K562 (cell line): ENCODE measurements around the gene HPD. TPM values are rescaled to one million over a fixed set of nuclear protein-coding genes. Genes with fewer than 3 reads are reported as not detected.
A peak's percentile ranks its signal among the peaks of the same experiment; 100 is the strongest.

Experiments
- ASH1L ChIP-seq: fragments of 450-650 bp; IDR thresholded peaks from 2 replicates; pipeline ENCODE4 v1.6.1; 2018; ENCODE audit warnings: borderline replicate concordance, mild to moderate bottlenecking, low read depth; ENCODE audit not compliant: partially characterized antibody
- BRCA1 ChIP-seq, 2 experiments: fragments of 450-650 bp in 1 of 2; sonication (generic) in 1 of 2; formaldehyde crosslinking in 1 of 2; IDR thresholded peaks; 2 replicates each; pipeline versions ENCODE4 v1.5.0 to v1.6.1; 2017 to 2020; ENCODE audit warnings: mild to moderate bottlenecking in 1 of 2, missing genetic modification reagents in 1 of 2
- C11orf30 ChIP-seq: fragments of 450-650 bp; IDR thresholded peaks from 2 replicates; pipeline ENCODE4 v1.6.1; 2016; ENCODE audit warnings: low read depth, mild to moderate bottlenecking
- CBX2 ChIP-seq: fragments of 200-600 bp; sonication (generic); IDR thresholded peaks from one replicate; pipeline ENCODE4 v1.6.1; 2012; ENCODE audit warnings: mild to moderate bottlenecking, low read length, inconsistent platforms; ENCODE audit not compliant: insufficient read depth, poor library complexity, severe bottlenecking
- CREB3 ChIP-seq: fragments of 450-650 bp; conservative IDR thresholded peaks from 2 replicates; pipeline ENCODE4 v1.6.1; 2016; ENCODE audit warnings: missing genetic modification characterization, low read depth, mild to moderate bottlenecking, missing compliant biosample characterization, moderate library complexity
- ETV5 ChIP-seq: sonication (generic); formaldehyde crosslinking; IDR thresholded peaks from 2 replicates; pipeline ENCODE4 v1.4.0; 2020; ENCODE audit warnings: low read depth, mild to moderate bottlenecking, missing genetic modification reagents
- EWSR1 ChIP-seq: fragments of 450-650 bp; IDR thresholded peaks from 2 replicates; pipeline ENCODE4 v1.6.1; 2018; ENCODE audit warnings: borderline replicate concordance, mild to moderate bottlenecking, low read depth, moderate library complexity; ENCODE audit not compliant: partially characterized antibody
- GTF3C2 ChIP-seq: IDR thresholded peaks from 3 replicates; pipeline ENCODE4 v1.6.1; 2011; ENCODE audit warnings: borderline replicate concordance, mild to moderate bottlenecking, moderate library complexity; ENCODE audit not compliant: insufficient read length; ENCODE audit errors: extremely low read depth
- MIER1 ChIP-seq: fragments of 450-650 bp; IDR thresholded peaks from 2 replicates; pipeline ENCODE4 v1.6.1; 2016; ENCODE audit warnings: antibody characterized with exemption, mild to moderate bottlenecking, low read depth
- MTA1 ChIP-seq: fragments of 450-650 bp; IDR thresholded peaks from 2 replicates; pipeline ENCODE4 v1.6.1; 2017; ENCODE audit warnings: borderline replicate concordance
- PTTG1 ChIP-seq: fragments of 450-650 bp; IDR thresholded peaks from 2 replicates; pipeline ENCODE4 v1.6.1; 2016; ENCODE audit warnings: low read depth, mild to moderate bottlenecking, missing genetic modification characterization, missing compliant biosample characterization
- RREB1 ChIP-seq: fragments of 250-450 bp; sonication (Bioruptor Pico); IDR thresholded peaks from 2 replicates; pipeline ENCODE4 v1.4.0; 2020
- SIN3B ChIP-seq: fragments of 450-650 bp; IDR thresholded peaks from 2 replicates; pipeline ENCODE4 v1.6.1; 2017; ENCODE audit warnings: low read depth, mild to moderate bottlenecking, moderate library complexity
- TEAD1 ChIP-seq, 2 experiments: fragments of 450-650 bp in 1 of 2; sonication (generic) in 1 of 2; formaldehyde crosslinking; IDR thresholded peaks; 2 replicates each; pipeline versions ENCODE4 v1.4.0 to v1.8.0; 2020 to 2022; ENCODE audit warnings: mild to moderate bottlenecking in 2 of 2, missing genetic modification reagents in 1 of 2
- ZNF445 ChIP-seq: fragments of 250-450 bp; sonication (Bioruptor Pico); IDR thresholded peaks from 2 replicates; pipeline ENCODE4 v1.4.0; 2020; ENCODE audit warnings: low read depth, mild to moderate bottlenecking, moderate library complexity
- ZNF644 ChIP-seq: fragments of 200-800 bp; sonication (Bioruptor generic); IDR thresholded peaks from 2 replicates; pipeline ENCODE4 v1.6.1; 2016; ENCODE audit warnings: low read depth, missing genetic modification characterization, missing compliant biosample characterization
- polyA plus RNA-seq, 8 experiments: library from polyadenylated mRNA; depleted of rRNA in 4 of 8; stranded (reverse) in 5 of 8; unstranded in 3 of 8; fragments of >200 nt; fragmentation: Nextera tagmentation in 2 of 8; fragmentation: Illumina TruSeq in 1 of 8; extraction: Ambion mirVana in 2 of 8; extraction: Trizol in 1 of 8; gene quantifications; 2 replicates each; pipeline versions ENCODE4 v1.2.1 to v1.2.3, GENCODE V29; 2011 to 2014; ENCODE audit warnings: inconsistent platforms in 1 of 8, missing spikeins in 1 of 8
- total RNA-seq, 7 experiments: library from RNA; depleted of rRNA in 6 of 7; stranded (reverse); fragments of >200 nt in 6 of 7; fragmentation: Illumina TruSeq in 2 of 7; extraction: Trizol in 2 of 7; gene quantifications; 2 replicates each; pipeline versions ENCODE4 v1.2.1 to v1.2.3, GENCODE V29; 2011 to 2021; ENCODE audit warnings: low replicate concordance in 1 of 7

The HPD gene
- total and polyA plus RNA-seq, 9 of the 15 experiments (the other 6 are each of a cell fraction or from before 2014, with no cell fraction given) = 0.06 to 0.29 (median 0.07) TPM; not detected in 4

- TF ChIP-seq GTF3C2 (no peak), CBX2 (no peak), EWSR1 (no peak), ASH1L (no peak), RREB1 (CRISPR knock-in tag) (no peak), ETV5 (CRISPR knock-in tag) (no peak), ZNF445 (no peak), ZNF644 (0 out of 2 replicates have a peak, but pooled peaks have one; percentile 24), C11orf30 (no peak), TEAD1 (CRISPR knock-in tag; IDR thresholded peaks at IDR 0.05) (0 out of 4 replicates have a peak, but pooled peaks of 1 of the 2 experiments have one; percentile 53), MTA1 (no peak), MIER1 (no peak), BRCA1 (IDR thresholded peaks at IDR 0.05) (no peak), BRCA1 (CRISPR knock-in tag; IDR thresholded peaks at IDR 0.05) (no peak), SIN3B (0 out of 2 replicates have a peak, but pooled peaks have one; percentile 51), PTTG1 (tag) (no peak), CREB3 (tag) (no peak)
Observed at GRCh38 chr12:121799842-121800693, 58.6 kb downstream of the HPD start (continued).
